Measurements from ENCODE around the gene ADAMTS9.

ADAMTS9 gene, protein sequence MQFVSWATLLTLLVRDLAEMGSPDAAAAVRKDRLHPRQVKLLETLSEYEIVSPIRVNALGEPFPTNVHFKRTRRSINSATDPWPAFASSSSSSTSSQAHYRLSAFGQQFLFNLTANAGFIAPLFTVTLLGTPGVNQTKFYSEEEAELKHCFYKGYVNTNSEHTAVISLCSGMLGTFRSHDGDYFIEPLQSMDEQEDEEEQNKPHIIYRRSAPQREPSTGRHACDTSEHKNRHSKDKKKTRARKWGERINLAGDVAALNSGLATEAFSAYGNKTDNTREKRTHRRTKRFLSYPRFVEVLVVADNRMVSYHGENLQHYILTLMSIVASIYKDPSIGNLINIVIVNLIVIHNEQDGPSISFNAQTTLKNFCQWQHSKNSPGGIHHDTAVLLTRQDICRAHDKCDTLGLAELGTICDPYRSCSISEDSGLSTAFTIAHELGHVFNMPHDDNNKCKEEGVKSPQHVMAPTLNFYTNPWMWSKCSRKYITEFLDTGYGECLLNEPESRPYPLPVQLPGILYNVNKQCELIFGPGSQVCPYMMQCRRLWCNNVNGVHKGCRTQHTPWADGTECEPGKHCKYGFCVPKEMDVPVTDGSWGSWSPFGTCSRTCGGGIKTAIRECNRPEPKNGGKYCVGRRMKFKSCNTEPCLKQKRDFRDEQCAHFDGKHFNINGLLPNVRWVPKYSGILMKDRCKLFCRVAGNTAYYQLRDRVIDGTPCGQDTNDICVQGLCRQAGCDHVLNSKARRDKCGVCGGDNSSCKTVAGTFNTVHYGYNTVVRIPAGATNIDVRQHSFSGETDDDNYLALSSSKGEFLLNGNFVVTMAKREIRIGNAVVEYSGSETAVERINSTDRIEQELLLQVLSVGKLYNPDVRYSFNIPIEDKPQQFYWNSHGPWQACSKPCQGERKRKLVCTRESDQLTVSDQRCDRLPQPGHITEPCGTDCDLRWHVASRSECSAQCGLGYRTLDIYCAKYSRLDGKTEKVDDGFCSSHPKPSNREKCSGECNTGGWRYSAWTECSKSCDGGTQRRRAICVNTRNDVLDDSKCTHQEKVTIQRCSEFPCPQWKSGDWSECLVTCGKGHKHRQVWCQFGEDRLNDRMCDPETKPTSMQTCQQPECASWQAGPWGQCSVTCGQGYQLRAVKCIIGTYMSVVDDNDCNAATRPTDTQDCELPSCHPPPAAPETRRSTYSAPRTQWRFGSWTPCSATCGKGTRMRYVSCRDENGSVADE (N-terminal part only)

DNA sequence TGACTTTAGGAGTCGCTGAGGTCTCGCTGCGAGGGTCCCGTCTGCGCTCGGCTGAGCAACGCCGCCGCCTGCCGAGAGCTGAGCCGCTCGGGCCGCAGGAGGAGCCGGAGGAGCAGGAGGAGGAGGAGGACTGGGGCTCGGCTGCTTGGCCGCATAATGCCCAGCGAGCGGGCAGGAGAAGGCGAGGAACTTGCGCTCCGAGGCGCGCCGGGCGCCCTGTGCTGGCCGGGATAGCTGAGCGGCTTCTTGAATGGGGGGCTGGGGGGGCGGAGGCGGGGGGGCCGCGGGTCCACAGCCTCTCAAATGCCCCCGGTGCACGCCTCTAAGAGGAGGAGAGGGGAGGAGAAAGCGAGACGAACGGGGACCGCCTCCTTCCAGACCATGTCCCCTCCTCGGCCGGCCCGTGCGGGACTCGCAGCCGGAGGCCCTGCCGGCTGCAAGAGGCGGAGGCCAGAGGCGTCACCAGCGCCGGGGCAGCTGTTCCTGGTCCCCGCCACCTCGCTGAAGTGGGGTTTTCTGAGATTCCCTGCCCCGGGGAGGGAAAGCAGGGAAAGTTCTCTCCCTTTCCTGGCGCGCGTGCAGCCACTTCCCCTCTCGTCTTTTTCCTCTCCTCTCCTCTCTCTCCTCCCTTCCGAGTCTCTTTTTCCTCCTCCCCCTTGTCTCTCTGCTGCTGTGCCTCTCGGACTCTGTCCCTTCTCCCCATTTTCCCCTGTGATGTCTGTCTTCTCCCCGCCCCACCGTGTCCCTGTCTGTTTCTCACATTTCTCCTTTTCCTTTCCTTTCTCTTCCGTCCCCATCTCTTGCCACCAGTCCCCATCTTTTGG lies at the start of gene ADAMTS9:
Gene ADAMTS9 (minus strand): TSS at position 220 of the 824 bp plus-strand sequence. CDS start 343 bp downstream, outside the sequence.
- no peak for DNase-seq

- DNase-seq, result no peak
These were observed 44.8 kb upstream of the ADAMTS9 start for GRCh38 chr3:64732576-64732975.

DNA sequence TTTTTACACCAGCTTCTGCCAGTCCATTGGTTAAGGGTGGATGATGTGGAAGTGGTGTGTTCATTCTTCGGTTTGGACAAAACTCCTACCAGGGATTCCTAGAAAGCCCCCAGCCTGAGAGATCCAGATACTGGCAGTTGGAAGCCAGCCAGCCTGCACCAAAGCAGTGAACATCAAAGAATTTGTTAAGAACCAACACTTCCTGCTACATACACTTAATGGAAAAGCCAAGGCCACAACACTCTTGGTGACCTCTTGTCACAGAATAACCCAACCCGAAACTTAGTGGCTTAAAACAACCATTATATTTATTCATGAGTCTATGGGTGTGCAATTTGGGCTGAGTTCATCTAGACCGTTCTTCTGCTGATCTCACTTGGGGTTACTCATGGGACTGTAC lies 42.9 kb upstream of the ADAMTS9 start:
- no peak for DNase-seq

DNA sequence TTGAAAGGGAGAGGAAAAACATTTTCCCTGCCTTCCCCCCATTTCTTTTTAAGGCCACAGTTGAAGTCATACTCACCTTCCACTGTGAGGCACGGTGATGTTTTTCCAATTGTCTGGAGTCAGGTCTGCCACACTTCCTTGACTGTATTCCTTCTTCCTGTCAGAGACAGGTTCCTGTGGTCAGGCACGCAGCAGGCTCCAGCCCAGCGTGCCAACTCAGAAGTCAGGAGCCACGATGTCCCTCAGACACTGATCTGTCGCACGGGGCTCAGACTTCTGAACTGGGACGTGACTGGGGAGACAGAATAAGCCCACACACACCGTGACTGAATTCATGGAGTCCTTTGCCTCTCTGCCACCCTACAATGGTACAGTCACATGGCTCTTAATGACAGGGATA lies 41.2 kb upstream of the ADAMTS9 start:
- no peak for DNase-seq

GRCh38 chr3:64728428-64728827 lies 40.6 kb upstream of the ADAMTS9 start:
- no peak for DNase-seq

DNA sequence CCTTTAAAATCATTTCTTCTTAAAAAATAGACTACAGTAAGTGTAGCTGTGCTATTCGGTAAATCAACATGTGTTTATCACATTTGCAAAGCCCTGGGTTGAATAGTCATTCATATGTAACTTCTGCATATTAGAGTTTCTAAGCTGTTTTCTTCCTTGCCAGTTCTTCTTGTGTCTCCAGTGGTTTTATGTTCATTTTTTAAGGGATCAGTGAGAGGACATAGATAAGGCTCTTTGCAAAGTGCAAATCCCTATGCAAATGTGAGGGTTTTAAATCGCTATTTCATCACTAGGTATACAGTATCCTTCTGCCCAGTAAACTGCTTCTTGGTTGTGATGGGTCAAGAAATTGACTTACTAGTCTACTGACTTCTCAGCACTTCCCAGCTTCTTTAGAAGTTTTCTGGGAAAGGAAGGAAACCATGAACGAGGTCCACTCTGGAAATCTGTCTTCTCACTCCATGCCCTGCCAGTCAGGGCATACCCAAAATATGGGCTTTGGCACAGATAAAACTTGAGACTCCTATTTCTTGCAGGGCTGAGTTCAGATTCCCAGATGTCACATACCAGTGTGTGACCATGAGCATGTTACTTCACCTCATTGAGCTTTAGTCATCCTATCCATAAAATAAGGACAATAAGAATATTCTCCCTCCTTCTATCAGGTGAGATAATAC lies 38.8 kb upstream of the ADAMTS9 start:
- no peak for DNase-seq

GRCh38 chr3:64718976-64719375 lies 31.2 kb upstream of the ADAMTS9 start:
- DNase-seq, result no peak

GRCh38 chr3:64717872-64718613 lies 30.2 kb upstream of the ADAMTS9 start:
- no peak for DNase-seq

DNA sequence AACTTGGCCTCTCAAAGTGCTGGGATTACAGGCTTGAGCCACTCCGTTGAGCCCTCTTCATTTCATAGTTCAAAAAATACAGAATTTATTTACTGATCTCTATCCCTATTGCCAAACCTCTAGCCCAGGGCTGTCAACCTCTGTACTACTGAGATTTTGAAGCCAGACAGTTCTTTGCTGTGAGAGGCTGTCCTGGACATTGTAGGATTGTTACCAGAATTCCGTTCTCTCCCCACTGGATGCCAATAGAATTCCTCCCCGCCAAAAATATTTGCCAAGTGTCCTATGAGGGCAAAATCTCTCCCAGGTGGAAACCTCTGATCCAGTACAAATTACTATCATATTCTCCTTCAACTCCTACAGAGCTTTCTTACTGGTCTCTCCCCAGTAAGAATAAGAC lies 29.6 kb upstream of the ADAMTS9 start:
- DNase-seq, result no peak

DNA sequence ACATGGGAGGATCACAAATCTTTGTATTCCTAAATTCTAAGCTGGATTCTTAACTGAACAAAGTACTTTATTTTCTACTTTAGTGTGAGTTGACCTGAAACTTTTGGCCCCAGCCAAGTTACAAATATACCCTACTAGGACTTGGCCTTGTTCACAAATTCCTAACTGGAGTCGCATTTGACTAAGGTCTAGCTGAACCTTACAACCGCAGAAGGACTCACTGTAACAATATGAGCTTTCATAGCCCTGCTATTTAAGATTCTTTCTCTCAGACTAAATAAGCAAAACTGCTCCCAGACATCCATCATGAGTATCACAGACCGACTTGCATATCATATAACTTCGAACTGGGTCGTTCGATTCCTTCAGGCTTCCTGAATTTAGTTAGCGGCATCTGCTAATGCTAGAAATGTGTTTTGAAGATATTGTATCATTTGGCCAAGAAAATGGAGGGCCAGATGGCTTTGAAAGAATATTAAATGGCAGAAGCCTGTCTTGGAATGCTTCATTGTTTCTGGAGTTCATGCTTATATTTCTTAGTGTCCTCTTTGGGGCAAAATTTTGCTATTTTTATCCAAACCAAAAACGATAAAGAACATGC lies 28.4 kb upstream of the ADAMTS9 start:
- DNase-seq, result no peak

DNA sequence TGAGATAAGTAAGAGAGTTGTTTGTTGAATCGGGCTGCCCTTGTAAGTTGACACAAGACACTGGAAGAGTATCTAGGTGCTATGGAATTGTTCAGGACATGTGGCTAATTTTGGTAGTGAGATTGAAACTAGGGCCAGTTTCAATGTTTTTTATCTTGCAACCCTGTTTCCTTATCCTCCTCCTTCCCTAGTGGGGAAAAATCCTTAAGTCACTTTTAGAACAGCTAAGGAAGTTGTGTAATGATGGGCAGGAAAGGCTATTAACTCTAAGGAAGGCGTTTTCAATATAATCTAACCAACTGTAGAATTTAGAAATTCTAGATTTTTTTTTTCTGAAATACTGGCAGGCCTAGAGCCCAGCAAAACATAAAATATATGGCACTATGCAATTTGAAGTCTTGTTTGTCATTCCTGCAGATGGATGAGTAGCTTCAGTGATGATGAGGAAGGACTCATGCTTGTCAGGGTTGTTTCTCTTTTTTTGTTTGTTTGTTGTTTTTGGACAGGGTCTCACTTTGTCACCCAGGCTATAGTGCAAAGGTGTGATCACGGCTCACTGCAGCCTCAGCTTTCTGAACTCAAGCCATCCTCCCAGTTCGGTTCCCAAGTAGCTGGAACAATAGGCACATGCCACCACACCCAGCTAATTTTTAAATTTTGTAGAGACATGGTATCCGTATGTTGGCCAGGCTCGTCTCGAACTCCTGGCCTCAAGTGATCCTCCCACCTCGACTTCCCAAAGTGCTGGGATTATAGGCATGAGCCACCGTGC lies 27.6 kb upstream of the ADAMTS9 start:
- DNase-seq, result no peak

DNA sequence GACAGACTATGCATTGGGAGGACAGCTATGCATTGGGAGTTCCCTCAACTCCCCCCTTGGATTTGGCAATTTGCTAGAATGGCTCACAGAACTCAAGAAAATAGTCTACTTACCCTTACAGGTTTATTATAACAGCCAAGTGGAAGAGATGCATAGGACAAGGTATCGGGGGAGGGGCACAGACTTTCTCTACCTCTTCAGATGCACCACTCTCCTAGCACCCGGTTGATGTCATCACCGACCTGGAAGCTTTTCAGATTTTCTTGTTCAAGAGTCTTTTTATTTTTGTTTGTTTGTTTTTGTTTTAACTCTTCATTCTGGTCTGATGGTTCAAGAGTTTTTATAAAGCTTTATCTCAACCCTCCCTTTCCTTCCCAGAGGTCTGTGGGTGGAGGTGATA lies 20.7 kb upstream of the ADAMTS9 start:
- DNase-seq, result no peak

DNA sequence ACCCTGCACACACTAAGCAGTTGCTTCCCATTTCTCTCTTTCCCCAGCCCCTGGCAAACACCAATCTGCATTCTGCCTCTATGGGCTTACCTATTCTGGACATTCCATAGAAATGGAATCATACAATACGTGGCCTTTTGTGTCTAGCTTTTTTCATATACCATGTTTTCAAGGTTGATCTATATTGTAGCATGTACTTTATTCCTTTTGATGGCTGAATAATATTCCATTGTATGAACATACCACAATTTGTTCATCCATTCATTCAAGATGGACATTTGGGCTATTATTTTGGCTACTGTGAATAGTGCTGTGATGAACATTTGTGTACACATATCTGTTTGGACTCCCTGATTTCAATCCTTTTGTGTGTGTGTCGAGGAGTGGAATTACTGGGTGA lies 18.1 kb upstream of the ADAMTS9 start:
- no peak for DNase-seq

GRCh38 chr3:64696896-64697295 lies 9.1 kb upstream of the ADAMTS9 start:
- no peak for DNase-seq

DNA sequence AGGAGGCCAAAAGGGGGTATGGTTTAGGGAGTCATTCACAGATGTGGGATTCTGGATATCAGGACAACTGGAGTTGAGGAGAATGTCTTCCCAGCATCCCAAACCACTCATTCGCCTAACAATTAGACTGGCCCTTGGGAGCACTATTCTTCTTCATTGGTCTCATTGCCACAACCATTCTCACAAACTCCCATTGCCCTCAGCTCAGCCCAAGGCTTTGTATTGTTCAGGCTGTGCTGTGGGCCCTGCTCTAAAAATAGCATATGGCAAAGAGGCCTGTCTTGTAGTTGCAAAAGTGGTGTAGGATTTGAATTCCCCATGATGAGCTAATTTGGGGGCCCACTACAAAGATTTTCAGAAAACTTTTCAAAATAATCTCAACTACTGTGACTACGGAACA lies 6.3 kb upstream of the ADAMTS9 start:
- no peak for DNase-seq

GRCh38 chr3:64693031-64693430 lies 5.2 kb upstream of the ADAMTS9 start:
- DNase-seq, result no peak

DNA sequence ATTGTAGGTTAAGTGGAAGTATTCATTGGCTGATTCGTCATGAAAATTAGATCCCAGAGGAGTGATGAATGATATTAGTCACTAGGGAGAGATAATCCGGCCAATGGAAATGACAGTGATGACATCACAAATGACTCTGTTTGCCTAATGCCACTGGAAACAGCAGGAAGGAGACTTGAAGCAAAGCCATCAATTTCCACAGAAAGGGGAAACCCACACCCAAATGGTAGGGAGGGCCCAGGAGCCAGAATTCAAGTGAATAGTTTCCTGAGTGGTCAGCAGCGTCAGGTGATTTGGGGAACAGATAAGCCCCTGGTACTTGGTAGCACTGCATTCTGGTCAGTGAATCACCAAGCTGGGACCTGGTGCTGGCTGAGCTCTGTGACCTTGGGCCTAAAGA lies 3.3 kb upstream of the ADAMTS9 start:
- no peak for DNase-seq

GRCh38 chr3:64687086-64687780 lies 567 bp downstream of the ADAMTS9 start:
- no peak for DNase-seq

GRCh38 chr3:64686446-64686908 lies 1.3 kb downstream of the ADAMTS9 start:
- peak in 1 of 2 experiments; percentile 4 for DNase-seq
